22Rv1 (cell line): Measurements from ENCODE around the gene TENM4.

ENCODE experiments used
- H3K27ac ChIP-seq: fragments of 450-650 bp; 2 replicates; pipeline ENCODE4 v1.5.1; 2017
- ZFX ChIP-seq: fragments of 450-650 bp; IDR thresholded peaks from 2 replicates; pipeline ENCODE4 v1.6.1; 2017; ENCODE audit warnings: antibody characterized with exemption, borderline replicate concordance
- TF ChIP-seq, protein P1 (sequence below): fragments of 450-650 bp; IDR thresholded peaks from 2 replicates; pipeline ENCODE4 v1.5.1; 2017; ENCODE audit warnings: mild to moderate bottlenecking

TENM4 gene

DNA sequence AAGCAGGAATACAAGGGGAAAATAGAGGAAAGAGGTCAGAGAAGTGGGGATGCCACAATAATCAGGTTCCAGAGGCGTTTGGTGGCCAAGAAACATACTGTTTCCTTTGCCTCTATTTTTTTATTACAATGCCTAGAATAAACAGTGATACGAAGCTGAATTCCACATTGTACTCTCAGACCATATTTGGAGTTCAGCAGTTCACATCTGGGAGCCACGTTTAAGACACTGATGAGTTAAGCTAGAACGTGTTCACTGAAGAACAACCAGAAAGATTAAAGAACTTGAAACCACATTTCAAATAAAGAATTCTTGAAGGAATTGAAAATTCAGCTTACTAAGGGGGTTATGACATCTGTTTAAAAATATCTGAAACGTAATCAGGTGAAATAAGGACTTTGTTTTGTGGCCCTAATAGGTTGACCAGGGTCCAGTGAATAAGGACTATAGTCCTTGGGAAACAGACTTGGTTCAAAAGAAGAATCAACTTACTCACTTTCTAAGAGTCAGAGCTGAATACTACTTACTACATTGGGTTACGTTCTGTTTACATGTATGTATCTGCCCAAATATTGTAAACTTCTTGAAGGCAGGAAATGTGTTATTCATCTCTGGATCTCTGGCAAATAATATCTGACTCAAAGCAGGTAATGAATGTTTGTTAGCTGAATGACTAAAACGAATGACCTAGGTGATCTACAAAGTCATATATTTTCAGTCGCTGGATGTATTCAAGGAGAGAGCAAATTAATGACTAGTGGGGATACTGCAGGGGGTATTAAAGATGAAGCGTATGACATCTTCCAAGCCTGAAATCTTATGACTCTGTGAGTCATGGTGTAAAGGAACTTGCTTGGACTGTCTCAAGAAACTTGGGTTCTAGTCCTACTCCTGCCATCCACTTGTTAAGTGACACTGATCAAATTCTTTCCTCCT is 619.2 kb downstream of the TENM4 start:
- no peak for TF ChIP-seq ZFX
- TF ChIP-seq, protein P1, sequence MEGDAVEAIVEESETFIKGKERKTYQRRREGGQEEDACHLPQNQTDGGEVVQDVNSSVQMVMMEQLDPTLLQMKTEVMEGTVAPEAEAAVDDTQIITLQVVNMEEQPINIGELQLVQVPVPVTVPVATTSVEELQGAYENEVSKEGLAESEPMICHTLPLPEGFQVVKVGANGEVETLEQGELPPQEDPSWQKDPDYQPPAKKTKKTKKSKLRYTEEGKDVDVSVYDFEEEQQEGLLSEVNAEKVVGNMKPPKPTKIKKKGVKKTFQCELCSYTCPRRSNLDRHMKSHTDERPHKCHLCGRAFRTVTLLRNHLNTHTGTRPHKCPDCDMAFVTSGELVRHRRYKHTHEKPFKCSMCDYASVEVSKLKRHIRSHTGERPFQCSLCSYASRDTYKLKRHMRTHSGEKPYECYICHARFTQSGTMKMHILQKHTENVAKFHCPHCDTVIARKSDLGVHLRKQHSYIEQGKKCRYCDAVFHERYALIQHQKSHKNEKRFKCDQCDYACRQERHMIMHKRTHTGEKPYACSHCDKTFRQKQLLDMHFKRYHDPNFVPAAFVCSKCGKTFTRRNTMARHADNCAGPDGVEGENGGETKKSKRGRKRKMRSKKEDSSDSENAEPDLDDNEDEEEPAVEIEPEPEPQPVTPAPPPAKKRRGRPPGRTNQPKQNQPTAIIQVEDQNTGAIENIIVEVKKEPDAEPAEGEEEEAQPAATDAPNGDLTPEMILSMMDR = no peak
- no peak overlapping the region for H3K27ac ChIP-seq

DNA sequence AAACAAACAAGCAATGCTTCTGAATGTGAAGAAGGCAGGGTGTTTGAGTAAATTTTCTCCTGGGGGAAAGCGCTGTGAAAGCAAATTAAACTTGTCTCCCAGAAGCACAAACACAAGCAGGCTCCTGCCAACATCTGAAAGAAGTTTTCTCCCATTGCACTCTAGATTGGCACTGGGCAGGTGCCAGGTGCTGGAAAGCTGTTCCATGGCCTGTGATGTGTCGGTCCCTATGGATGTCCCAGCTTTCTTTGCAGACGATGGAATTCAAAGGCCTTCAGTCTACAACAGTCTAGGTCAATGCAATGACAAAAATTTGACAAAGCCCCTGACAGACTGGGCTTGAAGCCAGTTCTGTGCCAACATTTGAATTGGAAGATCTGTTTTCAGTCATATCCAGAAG is 620.1 kb downstream of the TENM4 start:
- H3K27ac ChIP-seq = no peak overlapping the region
- TF ChIP-seq ZFX = no peak
- TF ChIP-seq, protein P1 = no peak

DNA sequence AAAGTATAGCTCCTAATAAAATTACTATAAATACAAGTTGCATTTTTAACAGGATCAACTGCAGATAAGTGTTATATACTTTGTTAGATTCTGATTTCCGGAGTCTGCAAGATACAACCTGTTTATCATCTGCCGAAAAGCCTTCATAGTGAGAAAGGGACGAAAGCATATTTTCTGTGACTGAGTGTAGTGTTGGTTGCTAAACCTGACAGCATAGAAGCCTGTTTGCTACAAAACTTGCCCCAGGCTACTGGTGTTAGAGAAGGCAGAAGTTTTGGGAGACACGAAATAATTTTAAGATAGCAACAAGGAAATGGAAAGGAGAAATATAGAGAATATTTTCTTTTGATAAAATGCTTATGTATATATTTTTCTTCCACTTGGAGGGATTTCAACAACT is 622.6 kb downstream of the TENM4 start:
- TF ChIP-seq, protein P1 = no peak
- TF ChIP-seq ZFX = no peak
- no peak overlapping the region for H3K27ac ChIP-seq

DNA sequence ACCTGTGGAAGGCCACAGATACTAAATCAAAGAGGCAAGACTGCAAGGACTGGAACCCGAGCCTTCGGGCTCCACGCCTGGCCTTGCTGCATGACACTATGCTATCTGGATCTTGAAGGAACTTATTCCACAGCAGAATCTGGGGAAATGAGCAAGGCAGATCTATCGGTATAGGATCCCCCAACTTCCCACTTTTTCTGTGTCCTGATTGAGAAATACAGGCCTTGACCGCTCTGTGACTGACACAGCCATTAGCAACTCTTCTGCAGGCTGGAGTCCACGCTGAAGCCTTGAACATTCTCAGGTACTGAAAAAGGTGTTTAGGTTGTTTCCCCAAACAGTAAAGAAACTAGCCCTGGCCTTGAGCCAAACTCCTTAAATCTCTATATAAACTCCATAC is 625.0 kb downstream of the TENM4 start:
- H3K27ac ChIP-seq = no peak overlapping the region
- no peak for TF ChIP-seq ZFX
- TF ChIP-seq, protein P1 = no peak

- no peak overlapping the region for H3K27ac ChIP-seq
- TF ChIP-seq, protein P1 = no peak
- no peak for TF ChIP-seq ZFX
Measured at GRCh38 chr11:78812513-78813293, 628.1 kb downstream of the TENM4 start.

DNA sequence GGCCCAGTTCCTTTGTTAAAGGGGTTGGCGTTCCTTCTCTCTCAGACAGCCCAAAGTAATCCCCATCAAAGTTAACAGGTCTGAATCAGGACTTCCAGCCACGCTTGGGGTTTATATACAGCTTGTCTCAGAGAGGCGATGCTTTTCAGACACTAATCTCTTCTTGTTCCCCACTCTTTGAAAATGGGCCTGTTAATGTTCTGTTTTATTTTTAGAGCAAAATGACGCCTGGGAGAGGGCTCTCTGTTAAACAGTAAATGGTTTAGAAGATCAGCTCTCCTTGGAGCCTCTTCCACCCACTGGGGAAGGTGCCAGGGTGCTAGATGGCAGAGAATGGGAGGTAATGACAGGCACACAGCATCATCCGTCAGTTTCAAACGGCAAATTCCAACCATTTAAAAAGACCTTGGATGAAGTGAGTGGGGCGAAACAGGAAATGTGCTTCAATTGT is 630.2 kb downstream of the TENM4 start:
- H3K27ac ChIP-seq = no peak overlapping the region
- TF ChIP-seq, protein P1 = no peak
- no peak for TF ChIP-seq ZFX
